ENCODE results near the gene MAB21L4. TPM values are rescaled to one million over a fixed set of nuclear protein-coding genes. Genes with fewer than 3 reads are reported as not detected.

MAB21L4 gene
- polyA plus RNA-seq, 1 of the 3 experiments (the other 2 are of a cell fraction), result not detected

GRCh38 chr2:240929364-240930095 lies 33.6 kb upstream of the MAB21L4 start:
- WGBS (ENCODE audit: low lambda C conversion rate), result 59% methylated on average over 6 of the region's 10 CpGs
- TF ChIP-seq EP300 (IDR thresholded peaks at IDR 0.05; ENCODE audit: borderline replicate concordance in 1 of 2, low read depth in 1 of 2, low read length in 1 of 2) (no peak), CTCF (IDR thresholded peaks at IDR 0.05) (no peak), SIN3A (IDR thresholded peaks at IDR 0.05; ENCODE audit: borderline replicate concordance, low read depth, low read length) (no peak), ZBTB33 (IDR thresholded peaks at IDR 0.05; ENCODE audit: borderline replicate concordance, low read depth) (no peak), EZH2phosphoT487 (IDR thresholded peaks at IDR 0.05; ENCODE audit: borderline replicate concordance, low read depth) (no peak), TEAD4 (IDR thresholded peaks at IDR 0.05; ENCODE audit: borderline replicate concordance, insufficient read depth) (no peak), NFIC (IDR thresholded peaks at IDR 0.05; ENCODE audit: borderline replicate concordance) (no peak), TCF12 (IDR thresholded peaks at IDR 0.05) (no peak), MXI1 (IDR thresholded peaks at IDR 0.05; ENCODE audit: low read depth, low read length) (no peak), MEF2A (IDR thresholded peaks at IDR 0.05; ENCODE audit: borderline replicate concordance, low read depth) (no peak), FOXJ3 (CRISPR knock-in tag; IDR thresholded peaks at IDR 0.05) (no peak), RFX5 (IDR thresholded peaks at IDR 0.05; ENCODE audit: low read length) (no peak), CHD2 (IDR thresholded peaks at IDR 0.05; ENCODE audit: low read length, partially characterized antibody) (no peak), MAX (IDR thresholded peaks at IDR 0.05; ENCODE audit: low read depth) (no peak)
- TF ChIP-seq, protein P1, sequence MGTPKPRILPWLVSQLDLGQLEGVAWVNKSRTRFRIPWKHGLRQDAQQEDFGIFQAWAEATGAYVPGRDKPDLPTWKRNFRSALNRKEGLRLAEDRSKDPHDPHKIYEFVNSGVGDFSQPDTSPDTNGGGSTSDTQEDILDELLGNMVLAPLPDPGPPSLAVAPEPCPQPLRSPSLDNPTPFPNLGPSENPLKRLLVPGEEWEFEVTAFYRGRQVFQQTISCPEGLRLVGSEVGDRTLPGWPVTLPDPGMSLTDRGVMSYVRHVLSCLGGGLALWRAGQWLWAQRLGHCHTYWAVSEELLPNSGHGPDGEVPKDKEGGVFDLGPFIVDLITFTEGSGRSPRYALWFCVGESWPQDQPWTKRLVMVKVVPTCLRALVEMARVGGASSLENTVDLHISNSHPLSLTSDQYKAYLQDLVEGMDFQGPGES (IDR thresholded peaks at IDR 0.05; ENCODE audit: low read depth, low read length), result no peak
- TF ChIP-seq, protein P2, sequence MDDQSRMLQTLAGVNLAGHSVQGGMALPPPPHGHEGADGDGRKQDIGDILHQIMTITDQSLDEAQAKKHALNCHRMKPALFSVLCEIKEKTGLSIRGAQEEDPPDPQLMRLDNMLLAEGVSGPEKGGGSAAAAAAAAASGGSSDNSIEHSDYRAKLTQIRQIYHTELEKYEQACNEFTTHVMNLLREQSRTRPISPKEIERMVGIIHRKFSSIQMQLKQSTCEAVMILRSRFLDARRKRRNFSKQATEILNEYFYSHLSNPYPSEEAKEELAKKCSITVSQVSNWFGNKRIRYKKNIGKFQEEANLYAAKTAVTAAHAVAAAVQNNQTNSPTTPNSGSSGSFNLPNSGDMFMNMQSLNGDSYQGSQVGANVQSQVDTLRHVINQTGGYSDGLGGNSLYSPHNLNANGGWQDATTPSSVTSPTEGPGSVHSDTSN (IDR thresholded peaks at IDR 0.05), result no peak
- DNase-seq, result peak; percentile 11
- H4K20me1 ChIP-seq (ENCODE audit: insufficient read depth), result no peaks in the 10 kb centered on the region
- no peaks in the 10 kb centered on the region for H3K36me3 ChIP-seq (replicated peaks in 1 of 2; ENCODE audit: control insufficient read depth in 1 of 2, insufficient read depth in 2 of 2, low read length in 1 of 2)
- H3K79me2 ChIP-seq (ENCODE audit: insufficient read depth), result no peaks in the 10 kb centered on the region
- no peak overlapping the region for H3K4me3 ChIP-seq (ENCODE audit: low read depth in 2 of 2, low read length in 1 of 2)
- H3K9me3 ChIP-seq, result no peaks in the 10 kb centered on the region
- peaks cover 0 to 5% of the 10 kb centered on the region in 2 experiments; a peak in 1 of 4 replicates for H3K4me1 ChIP-seq (ENCODE audit: control insufficient read depth in 1 of 2, insufficient read depth in 2 of 2, low read depth in 1 of 2, low read length in 1 of 2)
- no peaks in the 10 kb centered on the region for H3K9me2 ChIP-seq
- POLR2A ChIA-PET, result no interaction called here
- CTCF ChIA-PET, result interaction anchor here (0.7 to 1.8 kb wide), 2 partner anchors 15 to 39 kb away, joined by 3 to 5 read pairs; no protein-coding TSS in a partner anchor
- no peaks in the 10 kb centered on the region; the same call in 1 of the 2 replicates for H3K27me3 ChIP-seq (ENCODE audit: insufficient read depth)
- H3F3A ChIP-seq (replicated peaks; ENCODE audit: insufficient read depth), result peaks cover 5% of the 10 kb centered on the region
- no peak overlapping the region for H3K27ac ChIP-seq (ENCODE audit: low read depth in 2 of 2, low read length in 1 of 2)
- H3K4me2 ChIP-seq, result no peak overlapping the region
- H2AFZ ChIP-seq (ENCODE audit: low read depth), result no peak overlapping the region
- no peak overlapping the region for H3K9ac ChIP-seq
